ENCODE measurements around the gene LACTB.

Gene LACTB

DNA sequence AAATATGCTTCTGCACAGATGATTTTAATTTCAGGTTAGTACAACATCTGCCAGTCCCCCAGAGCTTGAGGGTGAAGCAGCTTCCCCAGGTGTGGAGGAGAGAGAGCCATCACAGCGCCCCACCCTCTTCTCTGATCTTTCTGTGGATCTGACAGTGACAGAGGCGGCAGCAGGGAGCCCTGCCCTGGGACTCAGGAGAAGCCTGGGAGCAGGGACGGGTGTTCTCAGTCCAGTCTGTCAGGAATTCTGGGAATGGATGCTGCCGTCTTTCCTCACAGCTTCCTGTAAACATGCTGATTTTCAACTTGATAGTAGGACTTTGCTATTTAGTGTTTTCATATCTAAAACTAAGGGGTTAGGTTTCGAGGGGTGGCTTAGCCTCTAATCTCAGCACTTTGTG, 56.4 kb downstream of the LACTB start:
- TF ChIP-seq, protein P1, sequence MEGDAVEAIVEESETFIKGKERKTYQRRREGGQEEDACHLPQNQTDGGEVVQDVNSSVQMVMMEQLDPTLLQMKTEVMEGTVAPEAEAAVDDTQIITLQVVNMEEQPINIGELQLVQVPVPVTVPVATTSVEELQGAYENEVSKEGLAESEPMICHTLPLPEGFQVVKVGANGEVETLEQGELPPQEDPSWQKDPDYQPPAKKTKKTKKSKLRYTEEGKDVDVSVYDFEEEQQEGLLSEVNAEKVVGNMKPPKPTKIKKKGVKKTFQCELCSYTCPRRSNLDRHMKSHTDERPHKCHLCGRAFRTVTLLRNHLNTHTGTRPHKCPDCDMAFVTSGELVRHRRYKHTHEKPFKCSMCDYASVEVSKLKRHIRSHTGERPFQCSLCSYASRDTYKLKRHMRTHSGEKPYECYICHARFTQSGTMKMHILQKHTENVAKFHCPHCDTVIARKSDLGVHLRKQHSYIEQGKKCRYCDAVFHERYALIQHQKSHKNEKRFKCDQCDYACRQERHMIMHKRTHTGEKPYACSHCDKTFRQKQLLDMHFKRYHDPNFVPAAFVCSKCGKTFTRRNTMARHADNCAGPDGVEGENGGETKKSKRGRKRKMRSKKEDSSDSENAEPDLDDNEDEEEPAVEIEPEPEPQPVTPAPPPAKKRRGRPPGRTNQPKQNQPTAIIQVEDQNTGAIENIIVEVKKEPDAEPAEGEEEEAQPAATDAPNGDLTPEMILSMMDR (IDR thresholded peaks at IDR 0.05; ENCODE audit: insufficient read depth, low read depth, low read length, missing control alignments), result no peak
- DNase-seq (ENCODE audit: low read depth), result no peak
- no peak overlapping the region for H3K4me3 ChIP-seq (ENCODE audit: low read depth, low read length)

DNA sequence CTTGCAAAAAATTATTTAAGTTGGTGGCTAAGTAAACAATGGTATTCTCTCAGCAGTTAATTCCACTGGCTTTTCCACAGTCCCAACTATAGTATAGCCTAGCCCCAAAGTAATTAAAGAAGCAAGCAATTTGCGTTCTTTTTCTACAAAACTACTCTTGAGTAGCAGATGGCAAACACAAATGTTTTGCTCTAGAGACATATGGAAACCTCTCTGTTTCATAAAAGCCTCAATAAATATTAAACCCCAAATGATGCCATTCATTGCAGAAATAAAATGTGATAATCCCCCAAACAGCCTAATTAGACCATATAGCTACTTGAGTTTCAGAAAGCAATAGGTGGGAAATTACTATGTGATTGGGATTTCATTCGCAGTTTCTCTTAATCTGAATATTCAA, 59.1 kb downstream of the LACTB start:
- TF ChIP-seq, protein P1 (IDR thresholded peaks at IDR 0.05; ENCODE audit: insufficient read depth, low read depth, low read length, missing control alignments), result no peak
- no peak for DNase-seq (ENCODE audit: low read depth)
- no peak overlapping the region for H3K4me3 ChIP-seq (ENCODE audit: low read depth, low read length)

DNA sequence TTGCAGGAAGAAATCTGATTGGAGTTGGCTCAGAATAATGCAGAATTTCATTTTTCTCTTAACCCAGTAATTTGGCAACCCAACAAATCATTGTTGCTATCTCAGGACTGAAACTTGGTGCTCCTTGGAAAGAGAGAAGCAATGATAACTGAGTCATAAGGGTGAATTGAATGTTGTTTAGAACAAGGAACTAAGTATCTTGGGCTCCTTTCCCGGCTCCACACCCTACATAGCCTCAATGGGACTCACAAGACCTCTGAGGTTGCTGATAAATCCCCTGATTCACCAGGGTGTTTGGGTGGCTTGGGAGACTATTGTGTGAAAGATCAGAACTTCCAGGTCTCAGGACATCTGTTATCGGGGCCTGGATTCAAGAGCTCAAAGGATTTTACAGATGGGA, 60.0 kb downstream of the LACTB start:
- TF ChIP-seq, protein P1 (IDR thresholded peaks at IDR 0.05; ENCODE audit: insufficient read depth, low read depth, low read length, missing control alignments), result no peak
- no peak for DNase-seq (ENCODE audit: low read depth)
- H3K4me3 ChIP-seq (ENCODE audit: low read depth, low read length), result no peak overlapping the region

DNA sequence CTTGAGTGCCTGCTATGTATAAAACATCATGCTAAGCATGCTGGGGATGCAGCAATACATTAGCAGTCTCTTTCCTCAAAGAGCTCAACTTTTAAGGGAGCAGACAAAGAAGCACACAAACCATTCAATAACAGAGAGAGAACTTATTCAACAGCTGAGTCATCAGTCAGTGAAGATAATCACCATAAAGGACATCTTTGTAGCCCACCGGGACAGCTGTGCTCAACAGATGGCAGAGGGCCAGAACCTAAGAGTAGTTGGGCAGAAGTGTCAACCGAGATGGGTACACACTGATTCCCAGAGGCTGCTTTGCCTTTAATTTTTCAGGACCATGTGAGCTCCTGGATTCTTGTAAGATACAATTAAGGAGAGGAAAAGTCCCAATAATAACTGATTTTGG, 63.5 kb downstream of the LACTB start:
- DNase-seq (ENCODE audit: low read depth), result no peak
- TF ChIP-seq, protein P1 (IDR thresholded peaks at IDR 0.05; ENCODE audit: insufficient read depth, low read depth, low read length, missing control alignments), result no peak
- no peak overlapping the region for H3K4me3 ChIP-seq (ENCODE audit: low read depth, low read length)

DNA sequence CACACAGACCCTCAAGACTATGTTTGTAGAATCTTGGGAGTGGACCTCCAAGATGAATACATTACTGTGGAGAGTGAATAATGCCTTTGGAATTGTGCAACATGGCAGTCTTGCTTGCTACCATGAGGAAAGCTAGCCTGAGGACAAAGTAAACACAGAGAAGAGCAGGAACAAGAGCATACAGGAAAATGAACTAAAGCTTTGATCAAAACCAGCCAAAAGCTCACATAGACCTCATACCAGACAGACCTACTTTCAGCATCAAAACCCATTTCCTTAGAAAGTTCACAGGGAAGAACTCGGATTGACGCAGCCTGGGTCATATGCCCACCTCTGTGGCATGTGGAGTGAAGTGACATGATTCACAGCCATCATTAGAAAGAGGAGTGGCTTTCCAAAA, 64.4 kb downstream of the LACTB start:
- H3K4me3 ChIP-seq (ENCODE audit: low read depth, low read length), result no peak overlapping the region

DNA sequence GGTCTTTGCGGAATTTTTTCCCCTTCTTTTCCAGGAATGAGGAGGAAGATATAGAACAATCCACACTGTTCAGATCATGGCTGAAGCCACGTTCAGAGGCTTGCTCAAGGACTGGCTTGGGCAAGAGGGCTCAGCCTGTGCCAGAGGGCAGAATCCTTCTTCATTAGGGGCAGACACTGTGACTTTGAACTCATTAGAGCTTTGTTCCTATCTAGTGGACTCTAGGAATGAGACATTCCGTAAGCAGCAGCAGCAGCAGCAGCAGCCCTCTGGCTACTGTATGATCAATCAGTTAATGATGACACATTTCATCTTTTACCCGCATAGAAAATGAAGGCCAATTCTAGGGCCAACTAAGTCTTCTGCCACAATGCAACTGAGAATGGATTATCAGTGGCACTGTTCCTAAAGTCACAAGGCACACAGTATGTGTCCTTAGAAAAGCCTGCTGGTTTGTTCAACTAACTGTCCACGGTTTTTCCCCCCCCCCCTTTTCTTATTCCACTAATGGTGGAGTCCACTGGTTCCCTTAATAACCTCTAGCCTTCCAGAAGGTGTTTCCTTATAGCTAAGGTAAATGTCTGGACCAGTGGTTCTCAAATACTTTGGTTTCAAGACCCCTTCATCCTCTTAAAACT, 66.0 kb downstream of the LACTB start:
- TF ChIP-seq, protein P1 (IDR thresholded peaks at IDR 0.05; ENCODE audit: insufficient read depth, low read depth, low read length, missing control alignments), result no peak
- H3K4me3 ChIP-seq (ENCODE audit: low read depth, low read length), result no peak overlapping the region
- DNase-seq (ENCODE audit: low read depth), result no peak

More for the DNA sequence above, 64.4 kb downstream of the LACTB start:
- TF ChIP-seq, protein P1 (IDR thresholded peaks at IDR 0.05; ENCODE audit: insufficient read depth, low read depth, low read length, missing control alignments), result no peak
- DNase-seq (ENCODE audit: low read depth), result no peak
